Measurements from ENCODE around the gene OBP2B.

DNA sequence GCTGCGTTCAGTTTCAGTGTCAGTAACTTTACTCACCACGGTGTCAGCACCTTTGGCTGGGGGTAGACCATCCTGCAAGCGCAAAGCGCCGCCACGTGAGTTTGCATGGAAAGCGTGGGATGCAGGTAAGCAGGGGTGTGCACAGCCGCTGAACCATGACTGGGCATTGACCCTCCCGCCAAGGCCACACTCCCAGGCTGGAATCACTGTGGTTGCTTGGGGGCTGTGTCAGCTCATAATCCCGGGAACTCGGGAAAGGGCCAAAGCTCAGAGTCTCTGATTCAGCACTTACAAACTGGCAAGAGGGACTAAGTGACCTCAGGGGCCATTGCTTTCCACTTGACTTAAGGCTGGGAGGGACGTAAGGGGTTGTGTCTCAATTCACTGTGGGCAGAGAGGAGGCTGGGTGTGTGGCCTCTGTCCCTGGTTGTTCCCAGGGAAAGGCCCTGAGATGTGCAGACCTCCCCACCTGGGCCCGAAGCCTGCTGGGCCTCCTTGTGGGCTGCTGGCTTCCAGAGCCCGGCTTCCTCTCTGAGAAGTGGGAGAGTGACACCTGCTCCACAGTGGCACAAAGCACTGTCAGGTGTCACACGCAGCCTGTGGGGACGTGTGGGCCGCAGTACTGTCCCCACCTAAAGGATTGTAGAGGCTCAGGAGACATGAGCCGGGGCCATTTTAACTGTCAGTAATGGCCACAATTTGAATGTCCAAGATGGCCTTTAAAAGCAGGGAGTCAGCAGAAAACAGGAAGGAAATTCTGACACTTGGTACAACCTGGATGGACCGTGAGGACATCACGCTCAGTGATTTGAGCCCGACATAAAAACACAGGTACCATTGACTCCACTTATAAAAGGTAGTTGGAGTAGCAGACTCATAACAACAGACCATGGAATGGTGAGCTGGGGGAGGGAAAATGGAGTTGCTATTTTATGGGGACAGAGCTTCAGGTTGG lies 49.3 kb upstream of the OBP2B start:
- TF ChIP-seq, protein P1, sequence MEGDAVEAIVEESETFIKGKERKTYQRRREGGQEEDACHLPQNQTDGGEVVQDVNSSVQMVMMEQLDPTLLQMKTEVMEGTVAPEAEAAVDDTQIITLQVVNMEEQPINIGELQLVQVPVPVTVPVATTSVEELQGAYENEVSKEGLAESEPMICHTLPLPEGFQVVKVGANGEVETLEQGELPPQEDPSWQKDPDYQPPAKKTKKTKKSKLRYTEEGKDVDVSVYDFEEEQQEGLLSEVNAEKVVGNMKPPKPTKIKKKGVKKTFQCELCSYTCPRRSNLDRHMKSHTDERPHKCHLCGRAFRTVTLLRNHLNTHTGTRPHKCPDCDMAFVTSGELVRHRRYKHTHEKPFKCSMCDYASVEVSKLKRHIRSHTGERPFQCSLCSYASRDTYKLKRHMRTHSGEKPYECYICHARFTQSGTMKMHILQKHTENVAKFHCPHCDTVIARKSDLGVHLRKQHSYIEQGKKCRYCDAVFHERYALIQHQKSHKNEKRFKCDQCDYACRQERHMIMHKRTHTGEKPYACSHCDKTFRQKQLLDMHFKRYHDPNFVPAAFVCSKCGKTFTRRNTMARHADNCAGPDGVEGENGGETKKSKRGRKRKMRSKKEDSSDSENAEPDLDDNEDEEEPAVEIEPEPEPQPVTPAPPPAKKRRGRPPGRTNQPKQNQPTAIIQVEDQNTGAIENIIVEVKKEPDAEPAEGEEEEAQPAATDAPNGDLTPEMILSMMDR (IDR thresholded peaks at IDR 0.05; ENCODE audit: poor library complexity, severe bottlenecking) = no peak
- TF ChIP-seq EZH2 (IDR thresholded peaks at IDR 0.05; ENCODE audit: borderline replicate concordance, insufficient read depth, low read length, poor library complexity, severe bottlenecking) (no peak), POLR2AphosphoS5 (IDR thresholded peaks at IDR 0.05) (no peak)

Measured in neural cell (in vitro differentiated cells).